Hematopoietic multipotent progenitor cell treated with erythropoietin and hydrocortisone succinate and interleukin-3 and kit ligand, for 6 days (in vitro differentiated cells): ENCODE data around the gene CACNA1H.

ENCODE experiments used
- DNase-seq: peaks from one replicate; pipeline ENCODE4 v3.0.0-alpha.2; 2015

CACNA1H gene

GRCh38 chr16:1123525-1124230 is 29.2 kb upstream of the CACNA1H start:
- DNase-seq: no peak

DNA sequence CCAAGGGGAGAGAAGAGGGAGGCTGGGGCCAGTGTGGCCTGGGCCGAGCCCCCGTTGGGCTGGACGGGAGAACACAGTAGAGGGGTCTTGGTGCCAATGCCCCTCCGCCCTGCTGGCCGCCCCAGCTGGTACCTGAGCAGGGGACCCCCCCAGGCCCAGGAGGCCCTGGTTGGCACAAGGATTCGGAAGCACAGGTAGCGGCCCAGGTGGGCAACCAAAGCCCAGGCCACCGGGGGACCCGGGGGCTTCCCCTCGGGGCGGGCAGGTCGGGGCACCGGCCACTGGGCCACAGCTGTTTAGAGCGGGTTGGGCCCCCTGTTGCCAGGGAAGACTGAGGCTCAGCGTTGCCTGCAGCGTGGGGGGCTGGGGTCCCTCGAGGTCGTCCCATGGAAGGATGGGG is 28.6 kb upstream of the CACNA1H start:
- DNase-seq: no peak

GRCh38 chr16:1124795-1125194 is 28.1 kb upstream of the CACNA1H start:
- no peak for DNase-seq

DNA sequence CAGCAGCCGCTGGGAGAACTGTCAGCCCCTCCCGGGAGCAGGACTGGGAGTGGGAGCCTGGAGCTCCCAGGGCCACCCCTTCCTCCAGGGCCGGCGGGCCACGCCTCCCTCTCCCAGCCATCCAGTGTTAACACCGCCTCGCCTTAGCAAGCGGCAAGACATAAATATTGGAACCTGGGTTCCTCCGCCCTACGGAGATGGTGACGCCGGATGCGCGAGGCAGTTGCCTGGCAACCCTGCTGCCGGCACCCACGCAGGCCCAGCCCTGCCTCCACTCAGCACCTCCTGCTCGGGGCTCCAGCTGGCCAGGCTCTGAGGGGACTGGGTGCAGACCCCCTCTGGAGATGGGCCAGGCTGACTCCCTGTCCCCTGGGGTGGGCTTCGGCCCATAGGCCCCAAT is 27.4 kb upstream of the CACNA1H start:
- DNase-seq: no peak

- DNase-seq: no peak
Measured at GRCh38 chr16:1126044-1126443, 26.9 kb upstream of the CACNA1H start.

DNA sequence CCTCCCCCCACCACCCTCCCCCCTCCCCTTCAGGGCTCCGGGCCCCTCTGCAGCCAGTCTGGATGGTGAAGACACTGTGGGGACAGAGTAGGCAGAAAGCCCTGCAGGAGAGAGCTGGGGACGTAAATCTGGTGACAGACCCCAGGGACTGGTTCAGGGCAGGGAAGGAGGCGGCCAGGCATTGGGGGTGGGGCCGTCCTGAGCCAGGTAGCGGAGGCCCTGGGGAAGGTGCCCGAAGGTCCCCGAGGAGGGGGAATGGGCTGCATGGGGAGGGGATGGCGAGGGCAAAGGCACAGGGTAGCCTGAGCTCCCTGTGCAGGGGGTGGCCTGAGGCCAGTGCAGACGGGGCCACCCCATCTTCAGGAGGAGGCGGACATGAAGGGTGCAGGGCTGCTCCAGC is 26.3 kb upstream of the CACNA1H start:
- DNase-seq: no peak

DNA sequence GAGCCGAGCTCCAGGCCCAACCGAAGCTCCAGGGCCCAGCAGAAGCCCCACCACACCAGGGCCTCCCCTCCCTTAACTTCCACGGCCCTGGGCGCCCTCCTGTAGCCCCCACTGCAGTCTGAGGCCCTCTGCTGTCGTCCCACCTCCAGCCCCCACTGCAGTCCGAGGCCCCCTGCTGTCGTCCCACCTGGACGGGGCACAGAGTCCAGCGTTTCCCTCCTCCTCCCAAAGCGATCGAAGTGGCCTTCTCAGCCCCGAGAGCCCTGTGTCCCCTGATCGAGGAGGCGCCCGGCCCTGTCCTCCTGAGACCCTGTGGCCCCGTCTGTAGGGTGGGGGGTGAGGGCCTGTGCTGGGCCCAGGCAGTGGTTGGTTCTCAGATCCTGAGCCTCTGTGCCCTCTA is 25.8 kb upstream of the CACNA1H start:
- DNase-seq: no peak

GRCh38 chr16:1127971-1128715 is 24.8 kb upstream of the CACNA1H start:
- no peak for DNase-seq

DNA sequence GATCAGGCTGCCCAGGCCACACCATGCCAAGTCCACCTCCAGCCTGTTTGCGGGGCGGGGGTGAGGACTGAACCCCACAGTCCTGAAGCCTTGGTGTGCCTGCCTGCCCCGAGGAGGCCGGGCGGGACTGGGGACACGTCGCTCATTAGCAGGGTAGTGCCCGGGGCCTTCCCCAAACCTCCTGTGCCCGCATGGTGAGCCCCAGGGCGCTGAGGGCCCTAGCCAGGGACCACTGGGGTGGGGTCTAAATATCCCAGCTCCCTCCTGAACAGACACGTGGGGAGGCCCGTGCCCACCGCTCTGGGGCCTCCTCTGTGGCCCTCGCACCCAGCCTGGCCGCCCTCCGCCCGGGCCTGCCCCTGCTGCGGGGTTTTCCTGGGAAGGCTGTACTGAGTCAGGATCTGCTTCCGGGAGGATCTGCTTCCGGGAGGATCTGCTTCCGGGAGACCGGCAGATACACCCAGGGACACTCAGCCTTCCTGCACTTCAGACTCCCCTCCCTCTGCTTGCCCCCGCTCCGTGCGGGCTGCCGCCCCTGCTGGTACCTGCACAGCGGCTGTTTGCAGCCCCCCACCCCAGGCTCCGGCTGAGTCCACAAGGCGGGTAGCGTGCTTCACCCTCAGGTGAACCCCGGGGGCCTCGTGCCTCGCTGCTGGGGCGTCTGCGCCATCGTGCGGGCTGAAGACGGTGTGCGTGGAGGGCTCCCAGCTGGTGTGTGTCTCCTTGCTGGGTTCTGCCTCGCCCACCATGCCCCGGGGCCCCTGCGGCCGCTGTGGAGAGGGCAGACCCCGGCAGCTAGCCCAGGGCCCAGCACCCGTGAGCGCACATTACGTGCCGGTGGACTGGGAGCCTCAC is 23.6 kb upstream of the CACNA1H start:
- no peak for DNase-seq

GRCh38 chr16:1130382-1130781 is 22.5 kb upstream of the CACNA1H start:
- DNase-seq: no peak

DNA sequence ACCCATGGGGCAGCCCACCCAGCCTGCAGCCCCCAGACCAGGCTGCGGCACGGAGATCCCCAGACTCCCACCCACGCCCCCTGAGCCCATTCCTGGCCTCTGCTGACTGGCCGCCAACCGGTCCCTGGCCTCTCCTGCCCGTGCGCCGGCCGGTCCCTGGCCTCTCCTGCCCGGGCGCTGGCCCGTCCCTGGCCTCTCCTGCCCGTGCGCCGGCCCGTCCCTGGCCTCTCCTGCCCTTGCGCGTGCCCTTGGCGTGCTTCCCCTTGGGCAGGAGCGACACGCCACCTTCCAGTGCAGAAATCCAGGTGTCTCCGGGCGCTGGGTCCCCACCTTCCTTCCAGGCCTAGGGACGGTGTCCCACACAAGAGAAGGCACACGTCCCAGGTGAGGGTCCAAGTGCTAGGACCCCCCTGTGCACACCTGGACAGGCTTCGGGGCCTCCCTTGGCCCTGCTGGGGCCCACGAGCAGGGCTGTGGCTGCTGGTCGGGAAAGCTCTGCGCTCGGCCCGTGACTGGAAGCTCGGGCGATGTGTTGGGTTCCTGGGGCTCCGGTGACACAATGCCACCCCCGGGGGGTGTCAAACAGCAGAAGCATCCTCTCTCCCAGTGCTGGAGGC is 21.4 kb upstream of the CACNA1H start:
- no peak for DNase-seq

DNA sequence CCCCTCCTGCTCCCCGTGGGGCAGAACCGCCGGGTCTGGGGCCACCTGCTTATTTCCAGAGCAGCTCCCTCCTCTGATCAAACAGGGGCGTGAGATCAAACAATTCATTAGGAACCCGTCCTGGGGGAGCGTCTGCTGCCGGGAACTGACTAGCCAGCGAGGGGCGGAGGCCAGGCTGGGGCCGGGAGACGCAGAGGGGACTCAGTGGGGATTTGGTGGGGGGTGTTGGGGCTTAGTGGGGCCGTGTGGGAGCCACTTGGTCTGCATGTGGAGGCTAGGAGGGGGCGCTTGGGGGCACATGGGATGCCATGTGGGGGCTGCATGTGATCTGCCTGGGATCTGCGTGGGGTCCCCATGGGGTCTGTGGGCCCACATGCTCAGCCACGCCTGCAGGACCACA is 20.5 kb upstream of the CACNA1H start:
- no peak for DNase-seq

DNA sequence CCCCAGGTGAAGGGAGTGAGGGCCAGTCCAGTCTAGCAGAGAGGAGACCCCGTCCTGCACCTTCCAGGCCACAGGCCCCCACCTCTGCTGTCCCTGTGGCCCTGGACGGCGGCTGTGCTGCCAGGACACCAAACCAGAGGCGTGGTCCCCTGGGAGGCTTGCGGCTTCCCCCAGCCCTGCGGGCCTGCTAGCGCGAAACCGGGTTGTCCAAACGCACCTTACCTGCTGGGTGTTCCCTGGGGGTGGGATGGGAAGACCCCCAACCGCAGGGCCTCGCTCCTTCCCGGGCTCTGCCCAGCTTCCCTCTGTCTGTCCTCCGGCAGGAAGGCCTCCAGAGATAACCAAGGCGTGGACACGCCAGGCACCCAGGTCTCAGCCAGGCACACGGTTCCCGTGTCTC is 19.6 kb upstream of the CACNA1H start:
- DNase-seq: no peak

DNA sequence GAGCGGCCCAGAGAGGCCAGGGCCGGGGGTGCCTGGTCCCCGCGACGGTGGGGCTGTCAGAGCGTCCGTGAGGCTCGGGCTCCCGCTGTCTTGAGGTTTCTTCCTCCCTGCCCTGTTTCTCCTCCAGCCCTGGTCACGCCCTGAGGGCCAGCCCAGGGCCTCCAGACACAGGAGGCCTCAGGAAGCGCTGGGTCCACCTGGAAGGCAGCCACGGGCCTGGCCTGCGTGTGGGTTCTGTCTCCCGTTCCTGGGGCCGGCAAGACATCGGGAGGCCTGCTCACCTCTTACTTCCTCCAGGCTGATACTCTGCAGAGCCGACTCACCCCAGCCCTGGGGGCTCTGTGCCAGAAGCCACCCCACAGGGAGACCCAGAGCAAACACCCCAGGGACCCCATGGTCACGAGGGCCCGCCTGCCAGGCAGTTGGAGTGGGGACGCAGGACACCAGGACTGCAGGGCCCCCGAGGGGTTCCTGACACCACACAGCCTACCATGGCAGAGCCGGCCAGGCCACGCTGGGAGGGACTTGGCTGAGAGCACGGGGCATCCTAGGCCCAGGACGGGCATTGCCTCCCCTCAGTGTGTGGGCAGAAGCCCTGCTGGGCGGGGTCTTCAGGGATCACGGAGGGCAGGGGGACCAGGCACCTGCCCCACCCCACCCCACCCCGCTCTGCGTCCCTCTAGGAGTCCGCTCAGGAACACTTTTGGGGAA is 18.9 kb upstream of the CACNA1H start:
- DNase-seq: no peak

DNA sequence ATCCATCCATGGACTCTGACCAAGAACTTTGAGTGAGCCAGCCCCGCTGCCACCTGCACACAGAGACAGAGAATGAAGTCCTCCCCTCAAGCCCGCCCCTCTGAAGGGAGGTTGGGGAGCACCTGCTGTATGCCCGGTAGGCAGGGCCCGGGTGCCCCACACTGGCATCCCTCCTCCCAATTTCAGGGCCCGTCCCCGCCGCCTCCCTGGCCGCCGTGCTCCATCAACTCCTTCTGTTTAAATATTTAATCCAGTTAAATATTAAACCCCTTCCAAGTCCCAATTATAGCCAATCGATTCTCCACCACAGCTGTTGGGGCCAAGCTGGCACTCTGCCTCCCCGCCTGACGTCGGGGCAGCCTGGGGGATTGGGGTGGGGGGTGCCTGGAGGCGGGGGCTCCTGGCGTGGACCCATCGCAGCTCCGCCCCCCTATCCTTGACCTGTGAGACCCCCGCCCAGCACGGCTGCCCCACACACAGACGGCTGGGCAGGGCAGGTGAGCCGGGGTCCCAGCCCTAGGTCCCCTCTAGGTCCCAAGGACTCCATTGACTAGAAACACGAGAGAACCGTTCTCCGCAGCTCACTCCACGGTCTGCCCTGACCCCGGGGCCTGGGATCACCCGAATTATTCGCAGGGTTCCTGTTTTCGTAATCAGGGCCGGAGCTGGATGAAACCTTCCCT is 18.0 kb upstream of the CACNA1H start:
- no peak for DNase-seq

DNA sequence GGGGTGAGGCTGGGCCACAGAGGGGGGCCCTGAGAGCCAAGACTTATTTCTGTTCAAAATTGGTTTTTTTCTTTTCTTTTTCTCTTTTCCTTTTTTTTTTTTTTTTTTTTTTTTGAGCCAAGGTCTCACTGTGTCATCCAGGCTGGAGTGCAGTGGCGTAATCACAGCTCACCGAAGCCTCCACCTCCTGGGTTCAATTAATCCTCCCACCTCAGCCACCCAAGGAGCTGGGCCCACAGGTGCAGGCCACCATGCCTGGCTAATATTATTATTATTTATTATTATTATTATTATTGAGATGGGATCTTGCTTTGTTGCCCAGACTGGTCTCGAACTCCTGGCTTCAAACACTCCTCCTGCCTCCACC is 17.5 kb upstream of the CACNA1H start:
- no peak for DNase-seq

- DNase-seq: no peak
Measured at GRCh38 chr16:1137604-1138003, 15.3 kb upstream of the CACNA1H start.

DNA sequence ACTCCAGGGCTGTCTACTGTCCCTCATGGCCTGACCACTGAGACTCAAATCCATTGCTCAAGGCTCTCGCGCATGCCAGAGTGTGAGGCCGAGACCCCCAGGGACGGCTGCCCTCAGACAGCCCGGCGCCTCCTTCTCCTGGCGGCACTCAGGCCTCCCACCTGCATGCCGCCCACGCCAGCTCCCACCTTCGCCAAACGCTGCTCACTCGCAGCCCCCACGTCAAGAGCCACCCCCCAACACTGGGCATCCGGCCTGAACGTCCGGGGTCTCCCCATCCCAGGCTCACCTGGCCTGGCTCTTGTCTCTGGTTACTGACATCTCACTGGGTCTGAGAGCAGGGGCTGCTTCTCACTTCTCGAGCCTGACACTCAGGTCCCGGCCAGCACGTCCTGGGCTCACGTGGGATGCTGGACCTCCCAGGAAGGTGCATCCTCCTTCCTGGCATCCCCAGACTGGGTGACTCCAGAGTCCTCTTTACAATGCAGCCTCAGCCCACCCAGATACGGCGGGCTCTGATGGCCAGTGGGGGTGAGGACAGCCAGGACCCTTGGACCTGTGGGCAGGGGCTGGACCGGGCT is 12.2 kb upstream of the CACNA1H start:
- no peak for DNase-seq

DNA sequence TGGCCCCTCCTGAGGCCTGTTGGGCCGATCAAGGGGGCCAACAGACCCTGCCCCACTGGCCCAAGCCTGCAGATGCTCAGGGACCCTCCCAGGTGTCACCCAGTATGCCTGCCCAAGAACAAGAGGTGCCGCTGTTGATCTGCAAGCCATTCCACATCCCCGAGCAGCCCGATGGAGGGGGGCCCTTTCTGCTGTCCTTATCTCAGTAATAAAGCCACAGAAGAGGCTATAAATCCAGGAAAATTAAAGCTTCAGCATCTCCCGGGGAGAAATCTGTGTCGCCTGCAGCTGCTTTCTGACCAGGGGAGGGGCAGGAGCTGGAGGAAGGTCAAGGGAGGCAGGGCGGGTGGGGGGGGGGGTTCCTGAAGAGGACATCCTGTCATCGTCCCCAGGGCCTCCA is 11.7 kb upstream of the CACNA1H start:
- no peak for DNase-seq

DNA sequence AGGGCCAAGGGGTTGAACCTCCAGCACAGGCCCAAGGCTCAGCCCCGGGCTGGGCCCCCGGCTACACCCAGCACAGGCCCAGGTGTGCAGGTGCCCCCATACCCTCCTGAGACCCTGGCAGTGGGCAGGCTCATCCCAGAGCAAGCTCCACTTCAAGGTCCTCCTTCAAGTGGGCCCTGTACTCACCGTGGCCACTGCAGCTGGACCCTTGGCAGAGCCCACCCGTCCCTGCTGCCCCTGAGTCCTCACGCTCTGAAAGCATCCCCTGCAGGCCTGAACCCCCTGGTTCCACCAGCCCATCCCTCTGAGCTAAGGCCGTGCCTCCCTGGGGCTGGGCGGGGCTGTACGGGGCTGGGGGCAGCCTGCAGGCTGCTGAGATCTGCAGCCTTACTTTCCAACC is 11.2 kb upstream of the CACNA1H start:
- no peak for DNase-seq

GRCh38 chr16:1142911-1143310 is 10.0 kb upstream of the CACNA1H start:
- no peak for DNase-seq
